Endothelial cell of umbilical vein (primary cell): ENCODE data around the gene OCA2. TPM values are rescaled to one million over a fixed set of nuclear protein-coding genes. Genes with fewer than 3 reads are reported as not detected.

Source experiments
- BruUV-seq: library from RNA; stranded (reverse); fragments of 400-500 nt; replicated peaks from 2 replicates; lab custom pipeline; 2021; lab: Mats Ljungman, UMichigan
- CTCF ChIA-PET: fragments of 300-600, 350-600 bp; sonication (Branson Sonifier 250); formaldehyde crosslinking; loops from one replicate; lab custom pipeline; 2021; ENCODE audit warnings: antibody characterized with exemption, inconsistent platforms; lab: Charles Lee
- POLR2A ChIA-PET: fragments of 300-600, 350-600 bp; sonication (Branson Sonifier 250); formaldehyde crosslinking; loops from one replicate; lab custom pipeline; 2021; ENCODE audit warnings: antibody characterized with exemption, inconsistent platforms; lab: Charles Lee
- DNase-seq: peaks from one replicate; pipeline ENCODE4 v3.0.0-alpha.2; 2011; ENCODE audit warnings: low read depth, low spot score
- FAIRE-seq: peaks from 2 replicates; lab custom pipeline; 2011; peaks lifted over from hg19 to GRCh38; lab: Jason Lieb, UNC
- H2AFZ ChIP-seq: 2 replicates; pipeline ENCODE4 v1.6.0; 2012; ENCODE audit warnings: low read depth, low read length, control low read depth, inconsistent platforms
- H3K27ac ChIP-seq: 2 replicates; pipeline ENCODE4 v1.5.1; 2011; ENCODE audit warnings: low read depth, mild to moderate bottlenecking, control low read depth, low read length, moderate library complexity; ENCODE audit not compliant: insufficient read depth
- H3K27me3 ChIP-seq, 2 experiments: 2 replicates each; pipeline versions ENCODE4 v1.6.0 to v1.6.1; 2011; ENCODE audit warnings: low read length in 2 of 2, mixed read lengths in 1 of 2; ENCODE audit not compliant: control insufficient read depth in 2 of 2, insufficient read depth in 2 of 2
- H3K36me3 ChIP-seq, 2 experiments: 2 replicates in 1 of 2; 3 replicates in 1 of 2; pipeline ENCODE4 v1.5.1; 2011; ENCODE audit warnings: low read length in 2 of 2, mild to moderate bottlenecking in 1 of 2, moderate library complexity in 1 of 2; ENCODE audit not compliant: control insufficient read depth in 2 of 2, insufficient read depth in 2 of 2; ENCODE audit errors: extremely low read depth in 1 of 2
- H3K4me1 ChIP-seq: 3 replicates; pipeline ENCODE4 v1.5.1; 2011; ENCODE audit warnings: mild to moderate bottlenecking, low read length; ENCODE audit not compliant: control insufficient read depth, insufficient read depth; ENCODE audit errors: extremely low read depth
- H3K4me2 ChIP-seq: 2 replicates; pipeline ENCODE4 v1.6.1; 2011; ENCODE audit warnings: low read length, control low read depth, mixed read lengths; ENCODE audit not compliant: insufficient read depth
- H3K4me3 ChIP-seq, 3 experiments: fragments of 200-600 bp in 1 of 3; sonication (generic), shearing (Covaris generic) in 1 of 3; replicated peaks in 1 of 3; 2 replicates each; pipeline ENCODE4 v1.5.1; 2011 to 2016; ENCODE audit warnings: control low read depth in 3 of 3, low read length in 3 of 3, mild to moderate bottlenecking in 2 of 3, inconsistent platforms in 1 of 3, low read depth in 1 of 3, moderate library complexity in 1 of 3; ENCODE audit not compliant: insufficient read depth in 1 of 3
- H3K79me2 ChIP-seq: 2 replicates; pipeline ENCODE4 v1.6.0; 2012; ENCODE audit warnings: low read length, inconsistent platforms; ENCODE audit not compliant: control insufficient read depth, insufficient read depth
- H3K9ac ChIP-seq: replicated peaks from 2 replicates; pipeline ENCODE3; 2011; ENCODE audit warnings: low read length, control low read depth; ENCODE audit not compliant: insufficient read depth; ENCODE audit errors: extremely low read depth
- H3K9me1 ChIP-seq: replicated peaks from 3 replicates; pipeline ENCODE4 v1.6.0; 2011; ENCODE audit warnings: mild to moderate bottlenecking, low read length; ENCODE audit not compliant: control insufficient read depth, insufficient read depth; ENCODE audit errors: extremely low read depth
- H3K9me3 ChIP-seq: replicated peaks from 2 replicates; pipeline ENCODE4 v1.5.1; 2012; ENCODE audit warnings: low read length, inconsistent platforms; ENCODE audit not compliant: control insufficient read depth, insufficient read depth
- H4K20me1 ChIP-seq: replicated peaks from 2 replicates; pipeline ENCODE3; 2011; ENCODE audit warnings: mild to moderate bottlenecking, low read length; ENCODE audit not compliant: control insufficient read depth, insufficient read depth; ENCODE audit errors: extremely low read depth
- EZH2 ChIP-seq: IDR thresholded peaks from 2 replicates; pipeline ENCODE4 v1.6.1; 2012; ENCODE audit warnings: borderline replicate concordance, low read depth, mild to moderate bottlenecking, moderate library complexity, low read length, inconsistent platforms; ENCODE audit not compliant: severe bottlenecking
- FOS ChIP-seq: IDR thresholded peaks from 2 replicates; pipeline ENCODE4 v1.6.1; 2011; ENCODE audit warnings: mild to moderate bottlenecking, low read length, moderate library complexity, borderline replicate concordance; ENCODE audit not compliant: insufficient read depth
- GATA2 ChIP-seq: IDR thresholded peaks from 2 replicates; pipeline ENCODE4 v1.7.0; 2011; ENCODE audit warnings: low read depth, mild to moderate bottlenecking, moderate library complexity, mixed read lengths, low read length; ENCODE audit not compliant: insufficient read length, insufficient read depth
- JUN ChIP-seq: IDR thresholded peaks from 2 replicates; pipeline ENCODE4 v1.6.1; 2011; ENCODE audit warnings: borderline replicate concordance, low read depth; ENCODE audit not compliant: insufficient read length, insufficient read depth
- MYC ChIP-seq: IDR thresholded peaks from one replicate; pipeline ENCODE4 v1.6.1; 2011; ENCODE audit warnings: mild to moderate bottlenecking, low read depth, low read length
- POLR2A ChIP-seq: IDR thresholded peaks from 2 replicates; pipeline ENCODE4 v1.6.1; 2012; ENCODE audit warnings: low read depth, mild to moderate bottlenecking, control low read depth, low read length
- POLR2AphosphoS5 ChIP-seq: IDR thresholded peaks from 2 replicates; pipeline ENCODE4 v1.6.1; 2012; ENCODE audit warnings: low read depth, mild to moderate bottlenecking, control low read depth, low read length, moderate library complexity; ENCODE audit not compliant: insufficient read depth
- dilution Hi-C: fragments of 300-500 bp; cut with MboI; formaldehyde crosslinking; loops from one replicate; pipeline ENCODE4 v1.15.0; 2019; ENCODE audit warnings: low sequenced_read_pairs; ENCODE audit not compliant: extremely low pct_ligation_motif_present
- intact Hi-C: fragments of 100-400 bp; cut with micrococcal nuclease; formaldehyde crosslinking; loops from one replicate; pipeline ENCODE4 v1.10.0; 2022
- polyA plus RNA-seq, 4 experiments: library from polyadenylated mRNA; depleted of rRNA in 3 of 4; stranded (reverse) in 3 of 4; unstranded in 1 of 4; fragments of >200 nt; gene quantifications; 2 replicates each; pipeline versions ENCODE4 v1.2.1 to v1.2.3, GENCODE V29; 2011 to 2012; ENCODE audit warnings: missing spikeins in 1 of 4
- total RNA-seq: library from RNA; stranded (reverse); gene quantifications from 2 replicates; pipeline ENCODE4 v1.2.3, GENCODE V29; 2021
- TF ChIP-seq, protein P1 (sequence below), 2 donors: IDR thresholded peaks; 1 replicate in 1 of 2; 2 replicates in 1 of 2; pipeline ENCODE4 v1.5.1; 2011; ENCODE audit warnings: low read length in 2 of 2, mild to moderate bottlenecking in 2 of 2, moderate library complexity in 2 of 2, control low read depth in 1 of 2, inconsistent platforms in 1 of 2, low read depth in 1 of 2; ENCODE audit not compliant: insufficient read depth in 1 of 2; ENCODE audit errors: extremely low read depth in 1 of 2
- TF ChIP-seq, protein P2 (sequence below): IDR thresholded peaks from 2 replicates; pipeline ENCODE4 v1.6.1; 2011; ENCODE audit not compliant: insufficient read depth, insufficient read length

The OCA2 gene
- total and polyA plus RNA-seq, 2 donors (not counting 3 experiments of a cell fraction or from before 2014, with no cell fraction given) = not detected

DNA sequence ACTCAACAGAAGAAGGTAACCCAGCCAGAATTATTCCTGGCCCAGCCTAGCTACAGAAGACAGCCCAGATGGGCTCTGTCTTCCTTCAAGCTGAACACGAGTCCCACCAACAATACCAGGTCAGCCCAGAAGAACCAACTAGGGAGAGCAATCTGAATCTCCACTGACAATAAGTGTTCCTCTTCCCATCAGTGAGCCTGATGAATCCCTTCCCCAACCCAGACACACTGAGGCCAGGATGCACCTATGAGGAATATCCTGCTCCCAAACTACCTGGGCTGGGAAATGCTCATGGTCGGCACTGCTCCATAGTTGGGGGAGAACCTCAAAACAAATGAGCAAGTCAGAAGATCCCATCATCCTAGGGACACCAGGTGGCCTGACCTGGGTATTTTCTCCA, 351.1 kb downstream of the OCA2 start:
- no peaks in the 10 kb centered on the region for H3K4me1 ChIP-seq
- H3K4me3 ChIP-seq = no peak overlapping the region
- no peaks in the 10 kb centered on the region for H3K9me1 ChIP-seq
- no peaks in the 10 kb centered on the region for H3K79me2 ChIP-seq
- POLR2A ChIA-PET = no interaction called here
- H3K36me3 ChIP-seq = no peaks in the 10 kb centered on the region
- no peak overlapping the region for H3K9ac ChIP-seq
- CTCF ChIA-PET = no interaction called here
- no peak overlapping the region for H3K27ac ChIP-seq
- TF ChIP-seq, protein P1, sequence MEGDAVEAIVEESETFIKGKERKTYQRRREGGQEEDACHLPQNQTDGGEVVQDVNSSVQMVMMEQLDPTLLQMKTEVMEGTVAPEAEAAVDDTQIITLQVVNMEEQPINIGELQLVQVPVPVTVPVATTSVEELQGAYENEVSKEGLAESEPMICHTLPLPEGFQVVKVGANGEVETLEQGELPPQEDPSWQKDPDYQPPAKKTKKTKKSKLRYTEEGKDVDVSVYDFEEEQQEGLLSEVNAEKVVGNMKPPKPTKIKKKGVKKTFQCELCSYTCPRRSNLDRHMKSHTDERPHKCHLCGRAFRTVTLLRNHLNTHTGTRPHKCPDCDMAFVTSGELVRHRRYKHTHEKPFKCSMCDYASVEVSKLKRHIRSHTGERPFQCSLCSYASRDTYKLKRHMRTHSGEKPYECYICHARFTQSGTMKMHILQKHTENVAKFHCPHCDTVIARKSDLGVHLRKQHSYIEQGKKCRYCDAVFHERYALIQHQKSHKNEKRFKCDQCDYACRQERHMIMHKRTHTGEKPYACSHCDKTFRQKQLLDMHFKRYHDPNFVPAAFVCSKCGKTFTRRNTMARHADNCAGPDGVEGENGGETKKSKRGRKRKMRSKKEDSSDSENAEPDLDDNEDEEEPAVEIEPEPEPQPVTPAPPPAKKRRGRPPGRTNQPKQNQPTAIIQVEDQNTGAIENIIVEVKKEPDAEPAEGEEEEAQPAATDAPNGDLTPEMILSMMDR (IDR thresholded peaks at IDR 0.05; ENCODE audit: extremely low read depth in 1 of 2, insufficient read depth in 1 of 2, low read depth in 1 of 2, low read length in 2 of 2) = no peak
- TF ChIP-seq POLR2A (no peak), POLR2AphosphoS5 (no peak), EZH2 (no peak)
- no peak overlapping the region for H2AFZ ChIP-seq
- no peak for DNase-seq
- no TSS peak for BruUV-seq
- H3K27me3 ChIP-seq = no peaks in the 10 kb centered on the region
- H4K20me1 ChIP-seq = no peaks in the 10 kb centered on the region
- dilution Hi-C loops = no loop called here
- H3K4me2 ChIP-seq = no peak overlapping the region
- intact Hi-C loops = no loop called here
- peaks cover 4% of the 10 kb centered on the region for H3K9me3 ChIP-seq
- FAIRE-seq = no peak

DNA sequence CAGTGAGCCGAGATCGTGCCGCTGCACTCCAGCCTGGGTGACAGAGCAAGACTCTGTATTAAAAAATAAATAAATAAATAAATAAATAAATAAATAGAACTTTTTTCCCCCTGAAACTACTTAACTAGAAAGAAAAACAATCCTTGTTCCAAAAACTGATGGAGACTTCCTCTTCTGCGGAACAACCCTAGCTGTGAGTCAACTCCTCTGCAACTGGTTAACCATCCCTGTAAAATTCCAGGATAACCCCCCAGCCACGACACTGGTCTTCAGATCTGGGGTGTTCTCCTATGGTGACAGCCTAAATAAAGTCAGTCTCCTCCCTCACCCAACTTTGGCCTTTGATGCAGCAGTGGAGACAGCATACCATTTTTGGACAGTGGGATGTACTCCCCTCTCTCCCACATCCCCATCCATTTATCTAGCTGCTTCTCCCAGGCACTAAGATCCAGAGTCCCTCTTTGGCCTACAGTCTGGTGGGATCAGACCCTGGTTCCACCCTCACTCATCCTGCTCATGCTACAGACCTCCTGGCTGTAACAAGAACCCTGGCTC, 352.6 kb downstream of the OCA2 start:
- Histone ChIP-seq H3K36me3 (no peaks in the 10 kb centered on the region), H3K9me3 (peaks cover 3% of the 10 kb centered on the region), H3K4me2 (no peak overlapping the region), H4K20me1 (no peaks in the 10 kb centered on the region), H3K4me3 (no peak overlapping the region), H3K27me3 (no peaks in the 10 kb centered on the region), H3K9me1 (no peaks in the 10 kb centered on the region), H2AFZ (no peak overlapping the region), H3K4me1 (no peaks in the 10 kb centered on the region), H3K79me2 (no peaks in the 10 kb centered on the region), H3K9ac (no peak overlapping the region), H3K27ac (no peak overlapping the region)
- no peak for TF ChIP-seq GATA2
- TF ChIP-seq, protein P2, sequence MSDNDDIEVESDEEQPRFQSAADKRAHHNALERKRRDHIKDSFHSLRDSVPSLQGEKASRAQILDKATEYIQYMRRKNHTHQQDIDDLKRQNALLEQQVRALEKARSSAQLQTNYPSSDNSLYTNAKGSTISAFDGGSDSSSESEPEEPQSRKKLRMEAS = no peak
- TF ChIP-seq FOS = no peak
- TF ChIP-seq MYC = no peak
- TF ChIP-seq POLR2A = no peak
- no peak for TF ChIP-seq POLR2AphosphoS5
- TF ChIP-seq JUN = no peak
- TF ChIP-seq, protein P1 (IDR thresholded peaks at IDR 0.05; ENCODE audit: extremely low read depth in 1 of 2, insufficient read depth in 1 of 2, low read depth in 1 of 2, low read length in 2 of 2) = no peak
- TF ChIP-seq EZH2 = no peak
- ChIA-PET POLR2A (no interaction called here), CTCF (no interaction called here)
- FAIRE-seq (no peak), DNase-seq (no peak)
- dilution Hi-C loops (no loop called here), intact Hi-C loops (no loop called here)
- BruUV-seq = no TSS peak
